SK-N-SH (cell line): ENCODE measurements around the gene PTEN. TPM values are rescaled to one million over a fixed set of nuclear protein-coding genes. Genes with fewer than 3 reads are reported as not detected.

ENCODE experiments used
- CTCF ChIA-PET: fragments of 300-600, 350-600 bp; formaldehyde crosslinking; extraction: SDS; loops from one replicate; lab custom pipeline; 2021; lab: Yijun Ruan, JAX
- POLR2A ChIA-PET: fragments of 350-600 bp; sonication (Branson Sonifier 250); formaldehyde crosslinking; extraction: SDS; loops from one replicate; lab custom pipeline; 2020; ENCODE audit warnings: antibody characterized with exemption, inconsistent platforms; lab: Yijun Ruan, JAX
- DNase-seq: peaks from one replicate; pipeline ENCODE4 v3.0.0; 2012
- H2AFZ ChIP-seq: fragments of 200-600 bp; sonication (generic); 2 replicates; pipeline ENCODE4 v1.8.1; 2016; ENCODE audit warnings: antibody characterized with exemption, mild to moderate bottlenecking, low read depth
- H3F3A ChIP-seq: fragments of 200-600 bp; sonication (generic); replicated peaks from 2 replicates; pipeline ENCODE3; 2016; ENCODE audit warnings: antibody characterized with exemption, mild to moderate bottlenecking; ENCODE audit not compliant: insufficient read depth
- H3K27ac ChIP-seq, 2 experiments: fragments of 200-500 bp in 1 of 2; fragments of 200-600 bp in 1 of 2; sonication (Bioruptor generic) in 1 of 2; sonication (generic), shearing (Covaris generic) in 1 of 2; 2 replicates each; pipeline versions ENCODE4 v1.5.1 to v1.6.1; 2014 to 2016; ENCODE audit warnings: low read depth in 2 of 2, inconsistent platforms in 1 of 2, low read length in 1 of 2, mild to moderate bottlenecking in 1 of 2, mixed read lengths in 1 of 2
- H3K27me3 ChIP-seq: fragments of 200-600 bp; sonication (generic), shearing (Covaris generic); 2 replicates; pipeline ENCODE4 v1.6.1; 2016; ENCODE audit warnings: mixed run types; ENCODE audit not compliant: insufficient read depth
- H3K36me3 ChIP-seq, 2 experiments: fragments of 200-500 bp in 1 of 2; fragments of 200-600 bp in 1 of 2; sonication (Bioruptor generic) in 1 of 2; sonication (generic) in 1 of 2; replicated peaks in 1 of 2; 2 replicates each; pipeline versions ENCODE3 to v1.5.1; 2014 to 2016; ENCODE audit warnings: low read length in 1 of 2, mild to moderate bottlenecking in 1 of 2; ENCODE audit not compliant: insufficient read depth in 2 of 2, control insufficient read depth in 1 of 2
- H3K4me1 ChIP-seq, 2 experiments: fragments of 200-500 bp in 1 of 2; fragments of 200-600 bp in 1 of 2; sonication (Bioruptor generic) in 1 of 2; sonication (generic), shearing (Covaris generic) in 1 of 2; 2 replicates each; pipeline versions ENCODE4 v1.5.1 to v1.6.1; 2014 to 2016; ENCODE audit warnings: low read depth in 1 of 2, low read length in 1 of 2, mixed run types in 1 of 2; ENCODE audit not compliant: insufficient read depth in 2 of 2, control insufficient read depth in 1 of 2
- H3K4me2 ChIP-seq: fragments of 200-600 bp; sonication (generic), shearing (Covaris generic); 2 replicates; pipeline ENCODE4 v1.6.1; 2017; ENCODE audit warnings: mixed run types
- H3K4me3 ChIP-seq, 2 experiments: fragments of 200-500 bp in 1 of 2; fragments of 200-600 bp in 1 of 2; sonication (Bioruptor generic) in 1 of 2; sonication (generic), shearing (Covaris generic) in 1 of 2; 2 replicates each; pipeline versions ENCODE4 v1.5.1 to v1.8.1; 2014 to 2016; ENCODE audit warnings: low read depth in 2 of 2, inconsistent platforms in 1 of 2, low read length in 1 of 2, mild to moderate bottlenecking in 1 of 2, mixed read lengths in 1 of 2, moderate library complexity in 1 of 2
- H3K79me2 ChIP-seq: fragments of 200-600 bp; sonication (generic); 2 replicates; pipeline ENCODE4 v1.8.1; 2017; ENCODE audit warnings: mild to moderate bottlenecking; ENCODE audit not compliant: insufficient read depth
- H3K9ac ChIP-seq: fragments of 200-600 bp; sonication (generic); 2 replicates; pipeline ENCODE4 v1.6.1; 2017; ENCODE audit warnings: mixed run types
- H3K9me2 ChIP-seq: fragments of 200-600 bp; sonication (generic); 2 replicates; pipeline ENCODE4 v1.6.1; 2017; ENCODE audit warnings: mixed run types
- H3K9me3 ChIP-seq: fragments of 200-600 bp; sonication (generic); 2 replicates; pipeline ENCODE4 v1.6.1; 2017; ENCODE audit warnings: mixed run types, mild to moderate bottlenecking, moderate library complexity
- H4K20me1 ChIP-seq: fragments of 200-600 bp; sonication (generic); 2 replicates; pipeline ENCODE4 v1.6.1; 2017; ENCODE audit warnings: mild to moderate bottlenecking, mixed run types; ENCODE audit not compliant: insufficient read depth
- CHD2 ChIP-seq: fragments of 150-350 bp; IDR thresholded peaks from 2 replicates; pipeline ENCODE4 v1.6.1; 2018; ENCODE audit warnings: low read length; ENCODE audit not compliant: partially characterized antibody
- ELF1 ChIP-seq: IDR thresholded peaks from 2 replicates; pipeline ENCODE4 v1.4.0; 2012
- EZH2phosphoT487 ChIP-seq: fragments of 200-600 bp; sonication (generic); IDR thresholded peaks from 2 replicates; pipeline ENCODE4 v1.6.1; 2017; ENCODE audit warnings: low read depth, mixed run types, mild to moderate bottlenecking, antibody characterized with exemption, moderate library complexity, borderline replicate concordance
- GATA2 ChIP-seq: sonication (generic); formaldehyde crosslinking; IDR thresholded peaks from 2 replicates; pipeline ENCODE4 v1.5.0; 2020; ENCODE audit warnings: mild to moderate bottlenecking, missing genetic modification reagents
- JUND ChIP-seq: IDR thresholded peaks from 2 replicates; pipeline ENCODE4 v1.4.0; 2012
- MEF2A ChIP-seq: IDR thresholded peaks from 2 replicates; pipeline ENCODE4 v1.4.0; 2012; ENCODE audit warnings: low read depth, borderline replicate concordance
- RAD21 ChIP-seq: IDR thresholded peaks from 2 replicates; pipeline ENCODE4 v1.6.1; 2012; ENCODE audit warnings: mild to moderate bottlenecking, low read length
- RFX5 ChIP-seq: IDR thresholded peaks from 2 replicates; pipeline ENCODE4 v1.6.1; 2012; ENCODE audit warnings: mild to moderate bottlenecking, improper control_type of control experiment, low read length
- RXRA ChIP-seq: IDR thresholded peaks from 2 replicates; pipeline ENCODE4 v1.4.0; 2012; ENCODE audit warnings: low read depth, mild to moderate bottlenecking, borderline replicate concordance
- SMC3 ChIP-seq: IDR thresholded peaks from 2 replicates; pipeline ENCODE4 v1.6.1; 2012; ENCODE audit warnings: low read depth, low read length, improper control_type of control experiment
- TCF12 ChIP-seq: IDR thresholded peaks from 2 replicates; pipeline ENCODE4 v1.4.0; 2012
- TEAD4 ChIP-seq: IDR thresholded peaks from 2 replicates; pipeline ENCODE4 v1.4.0; 2012; ENCODE audit warnings: mild to moderate bottlenecking, borderline replicate concordance; ENCODE audit not compliant: insufficient read depth
- WGBS: methylation state at CpG from one replicate; pipeline ENCODE4 v1.1.6; 2017; ENCODE audit warnings: low lambda C conversion rate; 5-methylcytosine and 5-hydroxymethylcytosine counted together
- polyA plus RNA-seq, 3 experiments: library from polyadenylated mRNA; depleted of rRNA; stranded (reverse); fragments of >200 nt; gene quantifications; 2 replicates each; pipeline ENCODE4 v1.2.3, GENCODE V29; 2012
- TF ChIP-seq, protein P1 (sequence below): IDR thresholded peaks from 2 replicates; pipeline ENCODE4 v1.4.0; 2012; ENCODE audit warnings: low read depth
- TF ChIP-seq, protein P2 (sequence below): IDR thresholded peaks from 2 replicates; pipeline ENCODE4 v1.4.0; 2012; ENCODE audit warnings: low read depth, borderline replicate concordance
- TF ChIP-seq, protein P3 (sequence below): fragments of 200-600 bp; sonication (generic); IDR thresholded peaks from 2 replicates; pipeline ENCODE4 v1.6.1; 2017; ENCODE audit warnings: antibody characterized with exemption, mild to moderate bottlenecking, moderate library complexity
- TF ChIP-seq, protein P4 (sequence below): fragments of 150-350 bp; IDR thresholded peaks from 2 replicates; pipeline ENCODE4 v1.6.1; 2016; ENCODE audit warnings: mild to moderate bottlenecking, low read depth, low read length
- TF ChIP-seq, protein P5 (sequence below): fragments of 150-350 bp; IDR thresholded peaks from 2 replicates; pipeline ENCODE4 v1.6.1; 2017; ENCODE audit warnings: antibody characterized with exemption, low read length, low read depth, borderline replicate concordance
- TF ChIP-seq, protein P6 (sequence below): IDR thresholded peaks from 2 replicates; pipeline ENCODE4 v1.6.1; 2012; ENCODE audit warnings: mild to moderate bottlenecking, low read depth, low read length, moderate library complexity

The PTEN gene
- polyA plus RNA-seq, 1 of the 3 experiments (the other 2 are of a cell fraction) = 12.8 TPM

DNA sequence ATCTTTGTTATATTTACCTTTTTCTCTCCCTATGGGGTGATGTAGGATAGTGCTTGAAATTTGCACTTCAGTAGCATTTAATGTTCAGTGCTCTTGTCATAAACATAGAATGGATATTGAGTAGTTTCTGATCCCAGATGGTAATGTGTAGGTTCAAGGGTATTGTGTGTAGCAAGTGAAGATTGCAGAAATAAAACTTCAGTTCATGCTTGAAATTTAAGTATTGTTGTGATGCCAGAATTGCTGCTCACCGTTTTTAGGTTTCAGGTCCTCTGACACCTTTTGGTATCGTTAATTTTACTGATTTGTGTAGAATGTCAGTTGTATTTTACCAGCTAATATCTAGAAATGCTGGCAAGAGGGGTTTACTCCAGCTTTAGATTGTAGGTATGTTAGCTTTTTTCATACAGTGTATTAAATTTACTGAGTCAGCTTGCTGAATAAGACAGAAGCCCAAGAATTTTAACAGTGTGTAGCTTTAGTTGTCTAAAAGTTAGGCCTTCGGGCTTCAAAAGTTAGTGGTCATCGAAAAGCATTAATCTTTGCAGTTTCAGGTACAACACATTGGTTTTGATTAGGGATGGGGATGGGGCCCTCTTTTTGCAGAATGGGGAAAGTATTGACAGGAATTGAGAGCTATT lies 1.9 kb downstream of the PTEN start:
- DNase-seq = no peak
- Histone ChIP-seq H3K27ac (peak overlapping the region; percentile 69 to 91), H3F3A (peaks cover 32% of the 10 kb centered on the region), H3K4me1 (peaks cover 5 to 14% of the 10 kb centered on the region in 2 experiments; a peak in 3 of 4 replicates), H2AFZ (no peak overlapping the region), H3K27me3 (no peaks in the 10 kb centered on the region), H3K9ac (peak overlapping the region; percentile 94), H3K79me2 (peaks cover 67% of the 10 kb centered on the region), H3K9me3 (no peaks in the 10 kb centered on the region), H4K20me1 (peaks cover 53% of the 10 kb centered on the region), H3K4me3 (peak overlapping the region; percentile 79 to 97), H3K36me3 (peaks cover 11 to 13% of the 10 kb centered on the region in 2 experiments), H3K4me2 (peak overlapping the region; percentile 76), H3K9me2 (no peaks in the 10 kb centered on the region)
- no peak for TF ChIP-seq RFX5
- TF ChIP-seq, protein P1, sequence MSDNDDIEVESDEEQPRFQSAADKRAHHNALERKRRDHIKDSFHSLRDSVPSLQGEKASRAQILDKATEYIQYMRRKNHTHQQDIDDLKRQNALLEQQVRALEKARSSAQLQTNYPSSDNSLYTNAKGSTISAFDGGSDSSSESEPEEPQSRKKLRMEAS = no peak
- TF ChIP-seq TCF12 = no peak
- TF ChIP-seq JUND = no peak
- no peak for TF ChIP-seq RAD21
- no peak for TF ChIP-seq TEAD4
- no peak for TF ChIP-seq CHD2
- TF ChIP-seq, protein P2, sequence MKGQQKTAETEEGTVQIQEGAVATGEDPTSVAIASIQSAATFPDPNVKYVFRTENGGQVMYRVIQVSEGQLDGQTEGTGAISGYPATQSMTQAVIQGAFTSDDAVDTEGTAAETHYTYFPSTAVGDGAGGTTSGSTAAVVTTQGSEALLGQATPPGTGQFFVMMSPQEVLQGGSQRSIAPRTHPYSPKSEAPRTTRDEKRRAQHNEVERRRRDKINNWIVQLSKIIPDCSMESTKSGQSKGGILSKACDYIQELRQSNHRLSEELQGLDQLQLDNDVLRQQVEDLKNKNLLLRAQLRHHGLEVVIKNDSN = no peak
- TF ChIP-seq, protein P3, sequence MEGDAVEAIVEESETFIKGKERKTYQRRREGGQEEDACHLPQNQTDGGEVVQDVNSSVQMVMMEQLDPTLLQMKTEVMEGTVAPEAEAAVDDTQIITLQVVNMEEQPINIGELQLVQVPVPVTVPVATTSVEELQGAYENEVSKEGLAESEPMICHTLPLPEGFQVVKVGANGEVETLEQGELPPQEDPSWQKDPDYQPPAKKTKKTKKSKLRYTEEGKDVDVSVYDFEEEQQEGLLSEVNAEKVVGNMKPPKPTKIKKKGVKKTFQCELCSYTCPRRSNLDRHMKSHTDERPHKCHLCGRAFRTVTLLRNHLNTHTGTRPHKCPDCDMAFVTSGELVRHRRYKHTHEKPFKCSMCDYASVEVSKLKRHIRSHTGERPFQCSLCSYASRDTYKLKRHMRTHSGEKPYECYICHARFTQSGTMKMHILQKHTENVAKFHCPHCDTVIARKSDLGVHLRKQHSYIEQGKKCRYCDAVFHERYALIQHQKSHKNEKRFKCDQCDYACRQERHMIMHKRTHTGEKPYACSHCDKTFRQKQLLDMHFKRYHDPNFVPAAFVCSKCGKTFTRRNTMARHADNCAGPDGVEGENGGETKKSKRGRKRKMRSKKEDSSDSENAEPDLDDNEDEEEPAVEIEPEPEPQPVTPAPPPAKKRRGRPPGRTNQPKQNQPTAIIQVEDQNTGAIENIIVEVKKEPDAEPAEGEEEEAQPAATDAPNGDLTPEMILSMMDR = no peak
- TF ChIP-seq GATA2 (CRISPR knock-in tag) = no peak
- TF ChIP-seq SMC3 = no peak
- no peak for TF ChIP-seq ELF1
- TF ChIP-seq, protein P4, sequence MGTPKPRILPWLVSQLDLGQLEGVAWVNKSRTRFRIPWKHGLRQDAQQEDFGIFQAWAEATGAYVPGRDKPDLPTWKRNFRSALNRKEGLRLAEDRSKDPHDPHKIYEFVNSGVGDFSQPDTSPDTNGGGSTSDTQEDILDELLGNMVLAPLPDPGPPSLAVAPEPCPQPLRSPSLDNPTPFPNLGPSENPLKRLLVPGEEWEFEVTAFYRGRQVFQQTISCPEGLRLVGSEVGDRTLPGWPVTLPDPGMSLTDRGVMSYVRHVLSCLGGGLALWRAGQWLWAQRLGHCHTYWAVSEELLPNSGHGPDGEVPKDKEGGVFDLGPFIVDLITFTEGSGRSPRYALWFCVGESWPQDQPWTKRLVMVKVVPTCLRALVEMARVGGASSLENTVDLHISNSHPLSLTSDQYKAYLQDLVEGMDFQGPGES = no peak
- TF ChIP-seq MEF2A = no peak
- TF ChIP-seq, protein P5, sequence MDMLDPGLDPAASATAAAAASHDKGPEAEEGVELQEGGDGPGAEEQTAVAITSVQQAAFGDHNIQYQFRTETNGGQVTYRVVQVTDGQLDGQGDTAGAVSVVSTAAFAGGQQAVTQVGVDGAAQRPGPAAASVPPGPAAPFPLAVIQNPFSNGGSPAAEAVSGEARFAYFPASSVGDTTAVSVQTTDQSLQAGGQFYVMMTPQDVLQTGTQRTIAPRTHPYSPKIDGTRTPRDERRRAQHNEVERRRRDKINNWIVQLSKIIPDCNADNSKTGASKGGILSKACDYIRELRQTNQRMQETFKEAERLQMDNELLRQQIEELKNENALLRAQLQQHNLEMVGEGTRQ = no peak
- no peak for TF ChIP-seq RXRA
- TF ChIP-seq, protein P6, sequence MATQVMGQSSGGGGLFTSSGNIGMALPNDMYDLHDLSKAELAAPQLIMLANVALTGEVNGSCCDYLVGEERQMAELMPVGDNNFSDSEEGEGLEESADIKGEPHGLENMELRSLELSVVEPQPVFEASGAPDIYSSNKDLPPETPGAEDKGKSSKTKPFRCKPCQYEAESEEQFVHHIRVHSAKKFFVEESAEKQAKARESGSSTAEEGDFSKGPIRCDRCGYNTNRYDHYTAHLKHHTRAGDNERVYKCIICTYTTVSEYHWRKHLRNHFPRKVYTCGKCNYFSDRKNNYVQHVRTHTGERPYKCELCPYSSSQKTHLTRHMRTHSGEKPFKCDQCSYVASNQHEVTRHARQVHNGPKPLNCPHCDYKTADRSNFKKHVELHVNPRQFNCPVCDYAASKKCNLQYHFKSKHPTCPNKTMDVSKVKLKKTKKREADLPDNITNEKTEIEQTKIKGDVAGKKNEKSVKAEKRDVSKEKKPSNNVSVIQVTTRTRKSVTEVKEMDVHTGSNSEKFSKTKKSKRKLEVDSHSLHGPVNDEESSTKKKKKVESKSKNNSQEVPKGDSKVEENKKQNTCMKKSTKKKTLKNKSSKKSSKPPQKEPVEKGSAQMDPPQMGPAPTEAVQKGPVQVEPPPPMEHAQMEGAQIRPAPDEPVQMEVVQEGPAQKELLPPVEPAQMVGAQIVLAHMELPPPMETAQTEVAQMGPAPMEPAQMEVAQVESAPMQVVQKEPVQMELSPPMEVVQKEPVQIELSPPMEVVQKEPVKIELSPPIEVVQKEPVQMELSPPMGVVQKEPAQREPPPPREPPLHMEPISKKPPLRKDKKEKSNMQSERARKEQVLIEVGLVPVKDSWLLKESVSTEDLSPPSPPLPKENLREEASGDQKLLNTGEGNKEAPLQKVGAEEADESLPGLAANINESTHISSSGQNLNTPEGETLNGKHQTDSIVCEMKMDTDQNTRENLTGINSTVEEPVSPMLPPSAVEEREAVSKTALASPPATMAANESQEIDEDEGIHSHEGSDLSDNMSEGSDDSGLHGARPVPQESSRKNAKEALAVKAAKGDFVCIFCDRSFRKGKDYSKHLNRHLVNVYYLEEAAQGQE = no peak
- TF ChIP-seq EZH2phosphoT487 = no peak
- ChIA-PET POLR2A (interaction anchor here (0.6 kb wide), 1 partner anchor 176 kb away, joined by 3 read pairs; no protein-coding TSS in a partner anchor), CTCF (interaction anchor here (0.9 to 2.0 kb wide), 3 partner anchors 519 to 687 kb away, joined by 4 to 11 read pairs (median 4); no protein-coding TSS in a partner anchor)
- WGBS = 3% methylated on average over 4 of the region's 4 CpGs
